Urinary bladder (tissue), 4 donors: ENCODE results near the gene SUSD4. TPM values are rescaled to one million over a fixed set of nuclear protein-coding genes. Genes with fewer than 3 reads are reported as not detected.

Experiments used
- DNase-seq: peaks from one replicate; pipeline ENCODE4 v3.0.0-alpha.2; 2015; ENCODE audit errors: extremely low spot score
- H3K27ac ChIP-seq: one replicate; pipeline ENCODE4 v1.5.1; 2013; ENCODE audit warnings: low read depth, mild to moderate bottlenecking, moderate library complexity
- H3K36me3 ChIP-seq: one replicate; pipeline ENCODE4 v1.6.1; 2013; ENCODE audit warnings: mild to moderate bottlenecking, moderate library complexity; ENCODE audit not compliant: insufficient read depth
- H3K4me1 ChIP-seq: one replicate; pipeline ENCODE4 v1.6.1; 2013; ENCODE audit warnings: mild to moderate bottlenecking, moderate library complexity; ENCODE audit not compliant: insufficient read depth
- H3K4me3 ChIP-seq: one replicate; pipeline ENCODE4 v1.5.1; 2013; ENCODE audit warnings: low read depth, low read length
- WGBS: extraction: QIAGEN DNeasy Blood & Tissue Kit; methylation state at CpG from one replicate; pipeline ENCODE4 v1.1.7; 2013; 5-methylcytosine and 5-hydroxymethylcytosine counted together
- polyA plus RNA-seq: library from polyadenylated mRNA; stranded (reverse); fragments of 200-250 nt; gene quantifications from one replicate; pipeline ENCODE4 v1.2.3, GENCODE V29; 2013
- total RNA-seq: library from RNA; depleted of rRNA; stranded (reverse); fragments of >200 nt; gene quantifications from one replicate; pipeline ENCODE4 v1.2.3, GENCODE V29; 2014
- donor health status: healthy with polysubstance abuse.
- donor health status: healthy.

SUSD4 gene
- total and polyA plus RNA-seq, 2 donors: 2.0 to 6.3 TPM

DNA sequence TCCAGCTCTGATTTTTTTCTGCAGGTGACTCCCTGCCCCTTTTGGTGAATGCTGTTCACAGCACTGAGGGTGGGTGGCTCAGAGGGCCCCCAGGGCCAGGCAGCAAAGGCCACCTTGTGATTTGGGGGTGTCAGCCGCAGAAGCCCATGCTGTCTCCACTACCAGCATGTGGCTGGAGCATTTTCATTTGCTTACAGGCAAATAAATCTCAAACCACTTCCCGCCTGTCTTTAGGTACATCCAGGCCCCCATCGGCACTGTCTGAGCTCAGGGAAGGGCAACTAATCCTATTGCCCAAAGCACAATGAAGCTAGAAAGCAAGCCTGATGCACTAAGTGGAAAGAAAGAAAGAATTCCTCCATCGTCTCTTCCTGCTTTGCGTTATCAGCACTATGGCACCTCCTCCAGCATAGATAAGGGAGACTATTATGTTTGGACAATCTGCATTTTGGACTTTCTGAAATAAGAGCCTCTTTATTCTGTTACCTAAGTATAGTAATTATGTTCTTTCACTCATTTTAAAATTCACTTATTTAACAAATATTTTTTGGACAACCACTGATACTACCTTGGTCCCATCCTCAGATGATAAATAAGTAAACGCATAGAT is 120.4 kb downstream of the SUSD4 start:
- Histone ChIP-seq H3K36me3 (no peaks in the 10 kb centered on the region), H3K4me3 (no peak overlapping the region), H3K27ac (no peak overlapping the region), H3K4me1 (no peaks in the 10 kb centered on the region)
- DNase-seq: no peak
- WGBS: 60% methylated on average over 6 of the region's 6 CpGs

DNA sequence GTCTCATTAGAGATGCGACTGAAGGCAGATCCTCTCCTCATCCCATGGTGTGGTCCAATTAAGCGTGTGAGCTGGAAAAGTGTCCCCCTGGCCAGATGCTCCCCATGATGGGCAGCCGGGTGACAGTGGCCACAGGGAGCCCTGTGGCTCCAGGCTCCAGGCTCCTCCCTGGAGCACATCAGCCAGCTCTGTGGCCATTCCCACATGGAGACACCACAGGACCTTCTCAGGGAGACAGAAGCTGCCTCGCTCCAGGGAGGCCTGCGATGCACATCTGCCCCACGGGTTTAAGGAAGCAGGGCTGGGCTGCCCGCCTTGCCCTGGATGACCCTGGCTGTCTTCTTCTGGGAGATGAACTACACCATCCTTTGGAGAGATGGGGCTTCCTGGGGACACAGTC is 121.0 kb downstream of the SUSD4 start:
- no peak for DNase-seq
- H3K4me1 ChIP-seq: no peaks in the 10 kb centered on the region
- no peaks in the 10 kb centered on the region for H3K36me3 ChIP-seq
- 98% methylated on average over 7 of the region's 7 CpGs for WGBS
- no peak overlapping the region for H3K4me3 ChIP-seq
- H3K27ac ChIP-seq: no peak overlapping the region

DNA sequence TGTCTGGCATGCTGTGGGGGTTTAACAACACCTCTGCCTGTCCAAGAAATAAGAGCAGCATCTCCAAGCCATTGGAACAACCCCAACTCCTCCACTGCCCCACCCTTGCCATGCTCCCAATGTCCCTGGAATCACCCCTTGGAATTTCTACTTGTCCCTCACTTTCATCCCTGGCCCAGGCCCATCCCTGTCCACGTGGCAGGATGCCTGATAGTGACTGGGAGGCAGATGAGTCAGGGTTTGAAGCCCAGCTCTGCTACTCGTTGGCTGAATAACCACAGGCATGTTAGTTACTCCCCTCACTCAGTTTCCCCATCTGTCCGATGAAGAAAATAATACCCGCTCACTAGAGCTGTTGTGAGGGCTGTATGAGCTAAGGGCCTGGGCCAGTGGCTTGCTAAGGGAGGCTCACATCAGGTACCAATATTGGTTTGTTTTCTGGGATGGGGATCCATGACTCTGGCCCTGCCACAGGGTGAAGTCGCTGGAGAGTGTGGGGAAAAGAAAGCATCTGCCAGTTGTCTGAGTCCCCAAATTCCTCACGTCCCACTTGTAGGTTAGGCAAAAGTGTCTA is 121.5 kb downstream of the SUSD4 start:
- no peaks in the 10 kb centered on the region for H3K36me3 ChIP-seq
- 75% methylated on average over 6 of the region's 6 CpGs for WGBS
- no peak overlapping the region for H3K27ac ChIP-seq
- no peaks in the 10 kb centered on the region for H3K4me1 ChIP-seq
- H3K4me3 ChIP-seq: no peak overlapping the region
- no peak for DNase-seq

DNA sequence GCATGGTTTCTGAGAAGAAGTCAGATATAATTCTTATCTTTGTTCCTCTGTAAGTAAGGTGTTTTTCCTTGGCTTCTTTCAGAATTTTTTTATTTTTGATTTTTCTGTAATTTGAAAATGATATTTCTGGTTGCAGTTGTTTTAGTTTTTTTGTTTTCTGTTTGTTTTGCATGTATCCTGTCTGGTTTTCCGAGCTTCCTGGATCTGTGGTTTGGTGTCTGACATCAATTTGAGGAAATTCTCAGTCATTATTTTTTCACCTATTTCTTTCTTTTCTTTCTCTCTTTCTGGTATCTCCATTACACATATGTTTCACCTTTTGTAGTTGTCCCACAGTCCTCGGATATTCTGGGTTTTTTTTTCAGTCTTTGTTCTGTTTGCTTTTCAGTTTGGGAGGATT is 123.9 kb downstream of the SUSD4 start:
- DNase-seq: no peak
- no peak overlapping the region for H3K4me3 ChIP-seq

DNA sequence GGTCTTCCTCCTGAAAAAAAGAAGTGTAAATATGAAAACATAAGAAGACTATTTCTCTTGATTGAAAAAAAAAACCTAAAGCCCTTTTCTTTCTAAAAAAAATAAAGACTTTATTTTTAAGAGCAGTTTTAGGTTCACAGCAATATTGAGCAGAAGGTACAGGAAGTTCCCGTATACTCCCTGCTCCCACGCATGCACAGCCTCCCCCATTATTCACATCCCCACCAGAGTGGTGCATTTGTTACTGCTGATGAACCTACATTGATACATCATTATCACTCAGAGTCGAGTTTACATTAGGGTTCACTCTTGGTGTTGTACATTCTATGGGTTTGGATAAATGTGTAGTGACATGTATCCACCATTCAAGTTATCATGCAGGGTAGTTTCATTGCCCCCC is 128.9 kb downstream of the SUSD4 start:
- WGBS: 81% methylated on average over 3 of the region's 3 CpGs
- no peak for DNase-seq

More for the DNA sequence above, 123.9 kb downstream of the SUSD4 start:
- WGBS: 73% methylated on average over 2 of the region's 2 CpGs
- H3K27ac ChIP-seq: no peak overlapping the region
- H3K4me1 ChIP-seq: no peaks in the 10 kb centered on the region
- no peaks in the 10 kb centered on the region for H3K36me3 ChIP-seq

DNA sequence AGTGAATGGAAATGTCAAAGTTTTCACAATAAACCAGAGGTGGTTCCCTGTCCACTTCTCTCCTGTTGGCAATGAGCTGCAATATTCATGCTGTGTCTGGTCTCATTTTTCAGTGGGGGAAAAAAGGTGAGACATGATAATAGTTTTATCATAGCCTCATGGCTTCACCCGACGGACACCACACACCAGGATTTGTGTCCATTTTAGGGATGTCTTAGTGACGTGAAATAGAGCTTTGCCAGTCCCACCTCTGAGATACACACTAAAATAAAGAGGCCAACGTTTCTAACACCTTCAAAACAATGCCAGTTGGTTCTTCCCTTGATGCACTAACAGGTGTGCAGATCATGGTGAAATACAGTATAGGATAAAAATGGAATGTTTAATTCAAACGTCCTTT is 129.4 kb downstream of the SUSD4 start:
- DNase-seq: no peak
- no peaks in the 10 kb centered on the region for H3K4me1 ChIP-seq
- H3K27ac ChIP-seq: no peak overlapping the region
- no peak overlapping the region for H3K4me3 ChIP-seq
- H3K36me3 ChIP-seq: no peaks in the 10 kb centered on the region
- 74% methylated on average over 5 of the region's 5 CpGs for WGBS

More for the DNA sequence above, 128.9 kb downstream of the SUSD4 start:
- Histone ChIP-seq H3K27ac (no peak overlapping the region), H3K4me3 (no peak overlapping the region), H3K36me3 (no peaks in the 10 kb centered on the region), H3K4me1 (no peaks in the 10 kb centered on the region)

DNA sequence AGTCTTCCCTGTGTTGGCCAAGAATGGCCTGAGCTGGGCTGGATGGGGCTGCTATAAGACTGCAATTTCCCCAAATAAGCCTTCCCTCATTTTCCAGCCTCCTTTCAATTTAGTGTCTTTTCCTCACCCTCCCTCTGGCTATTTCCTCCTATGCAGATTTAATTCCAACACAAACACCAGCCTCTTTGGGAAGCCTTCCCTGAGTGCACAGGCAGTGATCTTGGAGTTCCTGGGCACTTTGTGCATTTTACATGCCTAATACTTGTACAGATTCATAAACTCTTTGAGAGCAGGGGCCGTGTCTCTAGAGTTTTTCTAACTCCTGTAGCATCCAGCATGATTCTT is 129.8 kb downstream of the SUSD4 start:
- Histone ChIP-seq H3K4me3 (no peak overlapping the region), H3K27ac (no peak overlapping the region), H3K36me3 (no peaks in the 10 kb centered on the region), H3K4me1 (no peaks in the 10 kb centered on the region)
- no peak for DNase-seq
- WGBS: 65% methylated on average over 1 of the region's 1 CpG

DNA sequence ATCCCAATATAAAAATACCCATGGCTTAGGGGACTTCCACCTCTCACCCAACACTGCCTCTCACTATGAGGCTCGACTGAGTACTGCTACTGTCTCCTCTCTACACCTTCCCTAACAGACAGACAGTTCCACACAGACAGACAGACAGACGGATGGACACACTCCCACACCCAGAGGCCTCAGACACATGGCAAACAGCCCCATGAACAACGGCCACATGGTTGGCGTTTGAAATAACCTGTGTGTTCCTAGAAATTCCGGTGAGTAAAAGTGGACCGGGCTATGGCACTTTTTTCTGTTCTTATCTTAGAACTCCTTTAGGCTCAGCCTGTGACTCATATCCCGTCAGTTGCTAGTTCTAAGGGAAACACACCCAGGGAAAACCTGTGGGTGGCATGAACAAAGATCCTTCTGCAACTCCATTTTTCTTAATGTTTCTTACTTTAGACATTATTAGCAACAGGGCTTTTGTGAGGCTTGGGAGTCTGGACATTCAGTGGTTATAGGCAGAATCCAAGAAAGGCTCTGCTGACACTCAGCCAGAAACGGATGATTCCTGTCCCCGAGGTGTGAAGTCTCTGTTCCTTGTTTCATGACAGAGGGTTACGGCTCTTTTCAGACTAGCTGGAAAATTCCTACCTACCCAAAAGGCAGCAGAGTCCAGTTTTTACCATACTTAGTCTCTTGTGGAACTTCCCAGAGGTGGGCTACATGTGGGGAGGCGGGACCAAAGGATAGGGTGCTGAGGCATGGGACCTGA is 130.4 kb downstream of the SUSD4 start:
- Histone ChIP-seq H3K27ac (no peak overlapping the region), H3K4me1 (no peaks in the 10 kb centered on the region), H3K4me3 (no peak overlapping the region), H3K36me3 (no peaks in the 10 kb centered on the region)
- DNase-seq: no peak
- 41% methylated on average over 11 of the region's 11 CpGs for WGBS

DNA sequence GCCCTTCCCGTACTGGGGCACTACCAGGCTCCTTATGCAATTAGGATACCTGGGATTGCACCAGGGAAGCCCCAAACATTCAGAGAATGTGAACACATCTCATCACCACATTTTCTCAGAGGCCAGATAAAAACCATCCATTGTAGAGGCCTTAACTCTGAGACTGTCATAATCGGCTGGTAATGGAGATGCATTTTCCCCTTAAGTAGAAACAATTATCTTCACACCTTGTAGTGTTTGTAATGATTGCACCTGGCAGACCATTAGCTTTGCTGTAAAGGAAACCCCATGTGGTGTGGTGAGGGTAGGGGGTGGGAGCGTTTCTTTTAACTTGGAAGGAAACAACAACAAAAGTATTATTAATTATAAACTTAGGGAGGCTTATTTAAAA is 131.0 kb downstream of the SUSD4 start:
- Histone ChIP-seq H3K4me1 (no peaks in the 10 kb centered on the region), H3K4me3 (no peak overlapping the region), H3K36me3 (no peaks in the 10 kb centered on the region), H3K27ac (no peak overlapping the region)
- no peak for DNase-seq
- WGBS: 71% methylated on average over 3 of the region's 3 CpGs

DNA sequence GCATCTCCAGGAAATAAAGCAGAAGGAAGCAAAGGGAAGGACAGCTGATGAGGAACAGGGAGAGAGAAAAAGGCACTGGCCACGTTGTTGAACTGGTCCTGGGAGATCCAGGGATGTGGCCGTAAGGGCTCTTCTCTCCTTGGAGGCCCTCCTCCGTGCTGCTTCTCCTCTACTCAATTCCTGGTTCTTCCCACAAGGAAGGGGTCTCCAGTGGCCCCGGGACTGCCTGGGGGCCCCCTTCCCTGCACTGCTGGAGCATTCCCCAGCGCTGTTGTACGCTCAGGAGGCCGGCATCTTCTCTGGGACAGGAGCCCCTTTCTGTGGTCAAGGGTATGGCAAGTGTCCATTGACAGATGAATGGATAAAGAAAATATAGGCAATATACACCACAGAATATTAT is 132.4 kb downstream of the SUSD4 start:
- H3K4me1 ChIP-seq: no peaks in the 10 kb centered on the region
- 78% methylated on average over 7 of the region's 7 CpGs for WGBS
- no peak for DNase-seq
- no peaks in the 10 kb centered on the region for H3K36me3 ChIP-seq
- H3K27ac ChIP-seq: no peak overlapping the region
- no peak overlapping the region for H3K4me3 ChIP-seq

DNA sequence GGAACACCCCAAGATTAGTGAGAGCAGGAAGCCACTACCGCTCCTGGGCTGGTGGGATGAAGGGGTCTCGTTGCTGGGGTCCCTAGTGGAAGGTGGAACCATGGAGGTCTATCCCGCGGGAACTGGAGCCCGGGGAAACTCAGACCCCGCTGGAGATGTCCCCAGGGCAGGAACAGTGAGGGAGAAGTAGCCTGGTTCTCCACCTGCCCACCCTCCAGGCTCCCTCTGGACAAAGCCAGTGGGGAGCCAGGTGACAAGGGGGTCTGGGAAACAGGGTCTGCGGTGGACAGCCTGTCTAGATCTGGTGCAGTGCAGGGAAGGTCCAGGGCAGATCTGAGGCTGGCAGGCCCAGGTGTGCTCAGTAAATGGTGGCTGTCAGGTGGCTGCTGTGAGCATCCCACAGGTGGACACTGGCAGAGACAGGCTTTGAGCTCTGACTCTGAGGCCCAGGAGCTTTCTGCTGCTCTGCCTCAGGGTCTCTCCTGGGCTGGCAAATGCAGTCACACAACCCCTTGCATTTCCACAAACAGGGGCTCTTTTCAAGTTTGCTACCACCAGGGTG is 132.9 kb downstream of the SUSD4 start:
- no peak overlapping the region for H3K27ac ChIP-seq
- no peaks in the 10 kb centered on the region for H3K36me3 ChIP-seq
- no peaks in the 10 kb centered on the region for H3K4me1 ChIP-seq
- 77% methylated on average over 7 of the region's 7 CpGs for WGBS
- no peak overlapping the region for H3K4me3 ChIP-seq
- DNase-seq: no peak

DNA sequence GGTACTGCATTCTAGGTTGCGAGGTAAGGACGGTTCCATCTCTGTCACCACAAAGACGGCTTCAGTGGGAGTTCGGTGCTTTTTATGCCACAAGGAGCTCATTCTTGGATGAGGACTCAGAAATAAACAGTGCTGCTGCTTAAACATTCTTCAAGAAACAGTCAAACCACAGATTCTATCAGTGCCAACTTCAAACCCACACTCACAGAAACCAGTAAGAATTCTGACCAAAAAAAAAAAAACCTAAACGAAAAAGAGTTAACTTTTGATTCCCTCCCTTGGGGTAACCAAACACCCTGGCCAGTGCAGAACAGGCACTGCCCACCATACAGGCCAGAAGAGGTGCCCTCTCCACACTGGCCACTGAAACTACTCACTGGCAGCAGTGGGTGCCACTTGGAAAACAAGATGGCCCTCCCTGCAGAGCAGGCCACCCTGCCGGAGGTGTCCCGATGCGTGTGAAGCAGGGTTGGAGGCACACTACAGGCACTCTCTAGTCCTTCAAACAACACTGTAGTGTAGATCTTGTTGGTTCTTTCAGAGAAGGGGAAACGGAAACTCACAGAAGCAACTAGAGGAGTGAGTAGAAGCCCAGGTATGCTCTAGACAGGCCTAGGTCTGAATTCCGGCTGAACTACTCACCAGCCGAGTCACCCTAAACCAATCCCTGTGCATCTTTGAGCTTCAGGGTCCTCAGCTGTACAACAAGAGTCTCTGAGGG is 133.7 kb downstream of the SUSD4 start:
- 86% methylated on average over 11 of the region's 11 CpGs for WGBS
- no peak overlapping the region for H3K27ac ChIP-seq

DNA sequence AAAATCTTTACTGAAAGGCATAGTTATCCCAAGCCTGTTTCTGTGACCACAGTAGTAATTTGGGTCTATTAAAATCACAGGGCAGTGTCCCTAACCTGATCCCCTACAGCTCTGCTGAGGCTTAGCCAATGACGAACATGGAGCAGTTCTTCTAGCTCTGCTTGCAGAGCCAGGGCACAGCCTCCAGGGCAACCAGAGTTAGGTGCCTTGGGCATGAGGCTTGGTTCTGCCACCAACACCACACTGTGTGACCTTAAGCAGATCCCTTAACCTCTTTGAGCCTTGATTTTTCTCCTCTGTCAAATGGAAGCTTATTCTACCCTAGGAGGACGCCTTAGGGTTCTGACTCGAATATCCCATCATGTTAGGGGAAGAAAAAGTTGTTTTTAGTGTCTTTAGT is 134.2 kb downstream of the SUSD4 start:
- DNase-seq: no peak
- WGBS: 88% methylated on average over 3 of the region's 3 CpGs
- no peak overlapping the region for H3K27ac ChIP-seq
- no peak overlapping the region for H3K4me3 ChIP-seq
- H3K4me1 ChIP-seq: no peaks in the 10 kb centered on the region
- H3K36me3 ChIP-seq: no peaks in the 10 kb centered on the region

More for the DNA sequence above, 133.7 kb downstream of the SUSD4 start:
- no peak overlapping the region for H3K4me3 ChIP-seq
- DNase-seq: no peak
- H3K36me3 ChIP-seq: no peaks in the 10 kb centered on the region
- H3K4me1 ChIP-seq: no peaks in the 10 kb centered on the region
